Vagina (tissue), 2 donors: ENCODE measurements around the gene PTPRK. TPM values are rescaled to one million over a fixed set of nuclear protein-coding genes. Genes with fewer than 3 reads are reported as not detected.
A peak's percentile ranks its signal among the peaks of the same experiment; 100 is the strongest.

Source experiments
- DNase-seq, 2 donors: peaks; one replicate each; pipeline ENCODE4 v3.0.0-alpha.2; 2017; ENCODE audit errors: extremely low spot score in 2 of 2
- H3K27ac ChIP-seq: fragments of 200-600 bp; sonication (generic); one replicate; pipeline ENCODE4 v1.5.1; 2019
- H3K27me3 ChIP-seq: fragments of 200-600 bp; sonication (generic); one replicate; pipeline ENCODE4 v1.5.1; 2019
- H3K36me3 ChIP-seq, 2 donors: fragments of 200-600 bp; sonication (generic); one replicate each; pipeline ENCODE4 v1.5.1; 2017 to 2019
- H3K4me1 ChIP-seq: fragments of 200-600 bp; sonication (generic); one replicate; pipeline ENCODE4 v1.5.1; 2019
- H3K4me3 ChIP-seq, 2 donors: fragments of 200-600 bp; sonication (generic); 1 replicate in 1 of 2; 2 replicates in 1 of 2; pipeline ENCODE4 v1.5.1; 2016 to 2019
- H3K9me3 ChIP-seq: fragments of 200-600 bp; sonication (generic); one replicate; pipeline ENCODE4 v1.5.1; 2019
- POLR2A ChIP-seq, 2 donors: fragments of 450-650 bp; IDR thresholded peaks; one replicate each; pipeline ENCODE4 v1.6.1; 2017; ENCODE audit warnings: antibody characterized with exemption in 2 of 2, mild to moderate bottlenecking in 2 of 2, moderate library complexity in 2 of 2
- POLR2AphosphoS5 ChIP-seq, 2 donors: sonication (generic); formaldehyde crosslinking; IDR thresholded peaks; one replicate each; pipeline ENCODE4 v1.9.0; 2017; ENCODE audit warnings: antibody characterized with exemption in 2 of 2, mild to moderate bottlenecking in 2 of 2, low read depth in 1 of 2; ENCODE audit not compliant: insufficient read depth in 1 of 2
- intact Hi-C: fragments of 100-400 bp; cut with DNase I; formaldehyde crosslinking; loops from one replicate; pipeline ENCODE4 v1.15.1; 2023
- total RNA-seq: library from RNA; depleted of rRNA; stranded (reverse); fragments of >200 nt; gene quantifications from one replicate; pipeline ENCODE4 v1.2.3, GENCODE V29; 2016
- TF ChIP-seq, protein P1 (sequence below), 3 experiments: fragments of 450-650 bp in 2 of 3; fragments of 200-600 bp in 1 of 3; sonication (generic) in 1 of 3; IDR thresholded peaks; one replicate each; pipeline ENCODE4 v1.5.1; 2017 to 2019; ENCODE audit warnings: antibody characterized with exemption in 3 of 3, mild to moderate bottlenecking in 2 of 3, moderate library complexity in 2 of 3

The PTPRK gene
- total RNA-seq, 1 donor from 2014 or later = 82.5 TPM

DNA sequence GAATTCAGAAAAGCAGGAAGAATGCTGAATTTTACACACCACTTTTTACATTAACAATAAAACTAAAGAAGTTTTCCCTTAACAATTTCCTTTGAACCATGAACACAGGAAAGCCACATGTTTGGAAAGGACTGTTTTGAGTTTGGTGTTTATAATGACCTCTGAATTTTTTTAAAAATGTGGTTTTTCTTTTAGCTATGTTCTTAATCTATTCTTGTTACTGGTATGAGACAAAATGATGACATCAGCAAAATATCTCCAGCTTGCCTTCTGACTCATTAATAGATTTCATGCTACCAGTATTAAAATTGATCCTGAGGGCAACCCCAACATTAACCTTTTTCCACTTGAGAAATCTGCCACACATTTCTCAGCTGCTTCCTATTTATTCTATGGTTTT is 402.0 kb downstream of the PTPRK start:
- TF ChIP-seq POLR2A (IDR thresholded peaks at IDR 0.05) = no peak
- TF ChIP-seq, protein P1, sequence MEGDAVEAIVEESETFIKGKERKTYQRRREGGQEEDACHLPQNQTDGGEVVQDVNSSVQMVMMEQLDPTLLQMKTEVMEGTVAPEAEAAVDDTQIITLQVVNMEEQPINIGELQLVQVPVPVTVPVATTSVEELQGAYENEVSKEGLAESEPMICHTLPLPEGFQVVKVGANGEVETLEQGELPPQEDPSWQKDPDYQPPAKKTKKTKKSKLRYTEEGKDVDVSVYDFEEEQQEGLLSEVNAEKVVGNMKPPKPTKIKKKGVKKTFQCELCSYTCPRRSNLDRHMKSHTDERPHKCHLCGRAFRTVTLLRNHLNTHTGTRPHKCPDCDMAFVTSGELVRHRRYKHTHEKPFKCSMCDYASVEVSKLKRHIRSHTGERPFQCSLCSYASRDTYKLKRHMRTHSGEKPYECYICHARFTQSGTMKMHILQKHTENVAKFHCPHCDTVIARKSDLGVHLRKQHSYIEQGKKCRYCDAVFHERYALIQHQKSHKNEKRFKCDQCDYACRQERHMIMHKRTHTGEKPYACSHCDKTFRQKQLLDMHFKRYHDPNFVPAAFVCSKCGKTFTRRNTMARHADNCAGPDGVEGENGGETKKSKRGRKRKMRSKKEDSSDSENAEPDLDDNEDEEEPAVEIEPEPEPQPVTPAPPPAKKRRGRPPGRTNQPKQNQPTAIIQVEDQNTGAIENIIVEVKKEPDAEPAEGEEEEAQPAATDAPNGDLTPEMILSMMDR (IDR thresholded peaks at IDR 0.05) = no peak
- no peak for TF ChIP-seq POLR2AphosphoS5 (IDR thresholded peaks at IDR 0.05; ENCODE audit: insufficient read depth in 1 of 2, low read depth in 1 of 2)
- Histone ChIP-seq H3K27me3 (no peaks in the 10 kb centered on the region), H3K9me3 (no peaks in the 10 kb centered on the region), H3K36me3 (no peaks in the 10 kb centered on the region), H3K4me1 (peaks cover 10% of the 10 kb centered on the region), H3K4me3 (no peak overlapping the region), H3K27ac (no peak overlapping the region)
- no peak for DNase-seq
- intact Hi-C loops = no loop called here

GRCh38 chr6:128117916-128118315 is 402.5 kb downstream of the PTPRK start:
- peaks cover 12% of the 10 kb centered on the region for H3K4me1 ChIP-seq
- H3K27me3 ChIP-seq = no peaks in the 10 kb centered on the region
- no peaks in the 10 kb centered on the region for H3K9me3 ChIP-seq
- intact Hi-C loops = no loop called here
- TF ChIP-seq POLR2AphosphoS5 (IDR thresholded peaks at IDR 0.05; ENCODE audit: insufficient read depth in 1 of 2, low read depth in 1 of 2) (no peak), POLR2A (IDR thresholded peaks at IDR 0.05) (no peak)
- TF ChIP-seq, protein P1 (IDR thresholded peaks at IDR 0.05) = no peak
- no peak overlapping the region for H3K4me3 ChIP-seq
- no peak overlapping the region for H3K27ac ChIP-seq
- no peaks in the 10 kb centered on the region for H3K36me3 ChIP-seq
- DNase-seq = no peak

DNA sequence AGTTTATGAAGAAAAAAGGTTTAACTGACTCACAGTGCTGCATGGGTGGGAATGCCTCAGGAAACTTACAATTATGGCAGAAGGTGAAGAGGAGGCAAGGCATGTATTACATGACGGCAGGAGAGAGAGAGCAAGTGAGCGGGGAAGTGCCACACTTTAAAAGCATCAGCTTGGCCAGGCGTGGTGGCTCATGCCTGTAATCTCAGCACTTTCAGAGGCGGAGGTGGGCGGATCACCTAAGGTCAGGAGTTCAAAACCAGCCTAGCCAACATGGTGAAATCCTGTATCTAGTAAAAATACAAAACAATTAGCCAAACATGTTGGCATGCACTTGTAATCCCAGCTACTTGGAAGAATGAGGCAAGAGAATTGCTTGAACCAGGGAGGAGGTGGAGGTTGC is 406.2 kb downstream of the PTPRK start:
- intact Hi-C loops = no loop called here
- Histone ChIP-seq H3K27me3 (no peaks in the 10 kb centered on the region), H3K9me3 (no peaks in the 10 kb centered on the region), H3K4me3 (no peak overlapping the region), H3K27ac (no peak overlapping the region), H3K4me1 (peaks cover 26% of the 10 kb centered on the region), H3K36me3 (no peaks in the 10 kb centered on the region)
- no peak for DNase-seq
- TF ChIP-seq POLR2A (IDR thresholded peaks at IDR 0.05) = no peak
- TF ChIP-seq, protein P1 (IDR thresholded peaks at IDR 0.05) = no peak
- no peak for TF ChIP-seq POLR2AphosphoS5 (IDR thresholded peaks at IDR 0.05; ENCODE audit: insufficient read depth in 1 of 2, low read depth in 1 of 2)

DNA sequence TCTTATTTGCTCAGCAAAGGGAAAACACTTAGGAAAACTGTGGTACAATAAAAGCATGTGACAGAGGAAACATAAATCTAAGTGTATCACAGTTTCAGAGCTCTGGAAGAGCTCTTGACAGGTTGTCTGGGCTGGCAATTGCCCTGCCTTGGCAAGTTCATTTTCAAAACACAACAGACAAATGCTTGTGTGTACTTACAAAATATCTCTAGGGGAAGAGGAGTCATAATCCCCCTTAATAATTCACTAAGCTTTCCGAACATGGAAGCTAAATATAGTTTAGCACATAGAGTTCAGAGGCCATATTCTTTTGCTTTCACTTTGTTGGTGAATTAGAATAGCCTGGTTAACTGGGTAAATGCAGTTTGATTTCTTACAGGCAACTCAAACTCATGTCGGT is 407.9 kb downstream of the PTPRK start:
- H3K27ac ChIP-seq = peak overlapping the region; percentile 20
- no peaks in the 10 kb centered on the region for H3K36me3 ChIP-seq
- TF ChIP-seq, protein P1 (IDR thresholded peaks at IDR 0.05) = no peak
- TF ChIP-seq POLR2A (IDR thresholded peaks at IDR 0.05) = no peak
- peak in 1 of 2 donors; percentile 8 for TF ChIP-seq POLR2AphosphoS5 (IDR thresholded peaks at IDR 0.05; ENCODE audit: insufficient read depth in 1 of 2, low read depth in 1 of 2)
- H3K4me3 ChIP-seq = peak overlapping the region; percentile 17 to 25
- intact Hi-C loops = no loop called here
- no peaks in the 10 kb centered on the region for H3K9me3 ChIP-seq
- no peaks in the 10 kb centered on the region for H3K27me3 ChIP-seq
- peaks cover 20% of the 10 kb centered on the region for H3K4me1 ChIP-seq
- no peak for DNase-seq

DNA sequence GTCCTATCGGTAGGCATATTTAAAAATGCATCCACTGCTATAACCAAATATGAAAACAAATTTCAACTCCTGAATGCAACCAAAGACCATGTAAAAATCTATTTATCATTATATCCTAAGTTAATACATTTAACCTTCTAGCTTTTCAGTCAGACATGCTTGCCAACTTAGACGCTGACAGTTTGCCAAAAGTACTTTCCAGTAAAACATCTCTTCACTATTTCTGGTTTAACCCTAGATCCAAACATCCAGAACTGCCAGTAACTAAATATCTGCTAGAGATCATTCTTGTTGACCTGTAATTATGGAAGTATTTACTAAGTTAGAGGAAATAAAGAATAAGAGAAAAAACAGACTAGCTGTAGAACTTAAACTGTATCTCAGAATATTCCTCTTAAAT is 409.3 kb downstream of the PTPRK start:
- Histone ChIP-seq H3K27me3 (no peaks in the 10 kb centered on the region), H3K4me3 (no peak overlapping the region), H3K4me1 (peaks cover 20% of the 10 kb centered on the region), H3K27ac (no peak overlapping the region), H3K9me3 (no peaks in the 10 kb centered on the region), H3K36me3 (no peaks in the 10 kb centered on the region)
- DNase-seq = no peak
- TF ChIP-seq POLR2AphosphoS5 (IDR thresholded peaks at IDR 0.05; ENCODE audit: insufficient read depth in 1 of 2, low read depth in 1 of 2) (no peak), POLR2A (IDR thresholded peaks at IDR 0.05) (no peak)
- TF ChIP-seq, protein P1 (IDR thresholded peaks at IDR 0.05) = no peak
- intact Hi-C loops = no loop called here
